MM.1S (cell line): ENCODE data around the gene TAF1B.

Source experiments
- DNase-seq: peaks from one replicate; pipeline ENCODE4 v3.0.0-alpha.2; 2015
- H2AFZ ChIP-seq: fragments of 300-600 bp; sonication (generic); 2 replicates; pipeline ENCODE4 v1.6.0; 2016; ENCODE audit warnings: antibody characterized with exemption, low read length
- H3F3A ChIP-seq: fragments of 300-600 bp; sonication (generic); 2 replicates; pipeline ENCODE4 v1.6.1; 2016; ENCODE audit warnings: mild to moderate bottlenecking, antibody characterized with exemption, low read length, moderate library complexity, mixed read lengths; ENCODE audit not compliant: insufficient read depth
- H3K27ac ChIP-seq: fragments of 300-600 bp; sonication (generic); 2 replicates; pipeline ENCODE4 v1.5.1; 2016; ENCODE audit warnings: mild to moderate bottlenecking, low read length
- H3K27me3 ChIP-seq: fragments of 300-600 bp; sonication (generic); replicated peaks from 2 replicates; pipeline ENCODE4 v1.6.0; 2016; ENCODE audit warnings: low read length; ENCODE audit not compliant: insufficient read depth
- H3K36me3 ChIP-seq: fragments of 300-600 bp; sonication (generic); replicated peaks from 2 replicates; pipeline ENCODE4 v1.6.1; 2016; ENCODE audit warnings: mild to moderate bottlenecking, low read length, mixed read lengths; ENCODE audit not compliant: insufficient read depth
- H3K4me1 ChIP-seq: fragments of 300-600 bp; sonication (generic); 2 replicates; pipeline ENCODE4 v1.6.1; 2016; ENCODE audit warnings: low read length, mixed read lengths
- H3K4me2 ChIP-seq: fragments of 300-600 bp; sonication (generic); 2 replicates; pipeline ENCODE4 v1.6.0; 2016; ENCODE audit warnings: low read depth, low read length
- H3K4me3 ChIP-seq: fragments of 300-600 bp; sonication (generic); 2 replicates; pipeline ENCODE4 v1.5.1; 2016; ENCODE audit warnings: low read length, mixed read lengths
- H3K79me2 ChIP-seq: fragments of 300-600 bp; sonication (generic); 2 replicates; pipeline ENCODE4 v1.6.1; 2016; ENCODE audit warnings: mixed run types, low read length, mixed read lengths
- H3K9ac ChIP-seq: fragments of 300-600 bp; sonication (generic); 2 replicates; pipeline ENCODE4 v1.6.1; 2016; ENCODE audit warnings: low read length, mixed read lengths
- H3K9me2 ChIP-seq: fragments of 300-600 bp; sonication (generic); replicated peaks from 2 replicates; pipeline ENCODE4 v1.6.1; 2016; ENCODE audit warnings: mild to moderate bottlenecking, low read length, mixed read lengths; ENCODE audit not compliant: insufficient read depth
- H3K9me3 ChIP-seq: fragments of 300-600 bp; sonication (generic); replicated peaks from 2 replicates; pipeline ENCODE4 v1.6.1; 2016; ENCODE audit warnings: mild to moderate bottlenecking, low read length, mixed read lengths; ENCODE audit not compliant: insufficient read depth
- H4K20me1 ChIP-seq: fragments of 300-600 bp; sonication (generic); 2 replicates; pipeline ENCODE4 v1.6.1; 2016; ENCODE audit warnings: mild to moderate bottlenecking, low read length, moderate library complexity, mixed read lengths; ENCODE audit not compliant: insufficient read depth
- CTCF ChIP-seq: fragments of 300-600 bp; sonication (generic); IDR thresholded peaks from 2 replicates; pipeline ENCODE4 v1.5.1; 2016; ENCODE audit warnings: antibody characterized with exemption, low read length, mixed read lengths
- EZH2 ChIP-seq: fragments of 300-600 bp; sonication (generic); optimal IDR thresholded peaks from 2 replicates; pipeline ENCODE3; 2017; ENCODE audit warnings: low read depth, mild to moderate bottlenecking, antibody characterized with exemption, low read length, mixed read lengths
- EZH2phosphoT487 ChIP-seq: fragments of 300-600 bp; sonication (generic); IDR thresholded peaks from 2 replicates; pipeline ENCODE4 v1.6.1; 2018; ENCODE audit warnings: antibody characterized with exemption, low read length

Gene TAF1B

GRCh38 chr2:9826208-9826607, 17.1 kb upstream of the TAF1B start:
- Histone ChIP-seq H3F3A (no peaks in the 10 kb centered on the region), H3K79me2 (no peaks in the 10 kb centered on the region), H3K4me1 (no peaks in the 10 kb centered on the region), H3K4me2 (no peak overlapping the region), H3K9me3 (no peaks in the 10 kb centered on the region), H3K9ac (no peak overlapping the region), H4K20me1 (no peaks in the 10 kb centered on the region), H3K36me3 (no peaks in the 10 kb centered on the region), H3K4me3 (no peak overlapping the region), H3K9me2 (no peaks in the 10 kb centered on the region), H2AFZ (no peak overlapping the region), H3K27me3 (no peaks in the 10 kb centered on the region), H3K27ac (no peak overlapping the region)
- no peak for DNase-seq
- TF ChIP-seq EZH2 = no peak
- TF ChIP-seq EZH2phosphoT487 = no peak
- TF ChIP-seq CTCF = no peak

GRCh38 chr2:9830685-9831410, 12.4 kb upstream of the TAF1B start:
- Histone ChIP-seq H3K27ac (no peak overlapping the region), H3K9me3 (no peaks in the 10 kb centered on the region), H3F3A (no peaks in the 10 kb centered on the region), H4K20me1 (no peaks in the 10 kb centered on the region), H3K9ac (no peak overlapping the region), H3K4me3 (no peak overlapping the region), H3K36me3 (no peaks in the 10 kb centered on the region), H3K4me2 (no peak overlapping the region), H3K4me1 (no peaks in the 10 kb centered on the region), H2AFZ (no peak overlapping the region), H3K79me2 (no peaks in the 10 kb centered on the region), H3K9me2 (no peaks in the 10 kb centered on the region), H3K27me3 (no peaks in the 10 kb centered on the region)
- DNase-seq = no peak
- TF ChIP-seq CTCF = no peak

GRCh38 chr2:9831670-9832069, 11.6 kb upstream of the TAF1B start:
- Histone ChIP-seq H3K79me2 (no peaks in the 10 kb centered on the region), H2AFZ (no peak overlapping the region), H3K27me3 (no peaks in the 10 kb centered on the region), H4K20me1 (no peaks in the 10 kb centered on the region), H3K9ac (no peak overlapping the region), H3K36me3 (no peaks in the 10 kb centered on the region), H3F3A (no peaks in the 10 kb centered on the region), H3K4me1 (no peaks in the 10 kb centered on the region), H3K9me3 (no peaks in the 10 kb centered on the region), H3K9me2 (no peaks in the 10 kb centered on the region), H3K27ac (no peak overlapping the region), H3K4me3 (no peak overlapping the region), H3K4me2 (no peak overlapping the region)
- no peak for TF ChIP-seq EZH2phosphoT487
- TF ChIP-seq EZH2 = no peak
- no peak for TF ChIP-seq CTCF
- DNase-seq = no peak
